Kidney epithelial cell (primary cell): ENCODE results near the gene SHC2. TPM values are rescaled to one million over a fixed set of nuclear protein-coding genes. Genes with fewer than 3 reads are reported as not detected.

ENCODE experiments used
- DNase-seq: peaks from one replicate; pipeline ENCODE4 v3.0.0-alpha.2; 2010; ENCODE audit warnings: low read depth
- H3K27me3 ChIP-seq: 2 replicates; pipeline ENCODE4 v1.6.0; 2011; ENCODE audit warnings: low read length; ENCODE audit not compliant: control insufficient read depth, insufficient read depth
- H3K36me3 ChIP-seq: 2 replicates; pipeline ENCODE4 v1.5.1; 2011; ENCODE audit warnings: low read length; ENCODE audit not compliant: control insufficient read depth, insufficient read depth
- H3K4me3 ChIP-seq: 2 replicates; pipeline ENCODE4 v1.5.1; 2011; ENCODE audit warnings: low read depth, mild to moderate bottlenecking, control low read depth, low read length
- CTCF ChIP-seq: IDR thresholded peaks from 2 replicates; pipeline ENCODE4 v1.5.1; 2011; ENCODE audit warnings: mild to moderate bottlenecking, moderate library complexity, low read length, control low read depth, inconsistent platforms; ENCODE audit not compliant: insufficient read depth, poor library complexity, severe bottlenecking
- total RNA-seq: library from RNA; depleted of rRNA; stranded (reverse); fragments of >200 nt; gene quantifications from 2 replicates; pipeline ENCODE4 v1.2.3, GENCODE V29; 2015

SHC2 gene
- total RNA-seq, 1 donor from 2014 or later, result 15.2 TPM

- H3K4me3 ChIP-seq, result no peak overlapping the region
- no peak for TF ChIP-seq CTCF
- no peak for DNase-seq
- H3K36me3 ChIP-seq, result no peaks in the 10 kb centered on the region
- peaks cover 10% of the 10 kb centered on the region for H3K27me3 ChIP-seq
Measured at GRCh38 chr19:439167-439900, 21.5 kb downstream of the SHC2 start.

- Histone ChIP-seq H3K36me3 (no peaks in the 10 kb centered on the region), H3K27me3 (peaks cover 10% of the 10 kb centered on the region), H3K4me3 (no peak overlapping the region)
- TF ChIP-seq CTCF, result no peak
- no peak for DNase-seq
Measured at GRCh38 chr19:438416-438958, 22.3 kb downstream of the SHC2 start.

GRCh38 chr19:437041-437440, 23.8 kb downstream of the SHC2 start:
- DNase-seq, result no peak
- H3K27me3 ChIP-seq, result peaks cover 10% of the 10 kb centered on the region
- TF ChIP-seq CTCF, result no peak
- H3K36me3 ChIP-seq, result no peaks in the 10 kb centered on the region
- H3K4me3 ChIP-seq, result no peak overlapping the region

- TF ChIP-seq CTCF, result no peak
- Histone ChIP-seq H3K4me3 (no peak overlapping the region), H3K36me3 (no peaks in the 10 kb centered on the region), H3K27me3 (peaks cover 10% of the 10 kb centered on the region)
- DNase-seq, result no peak
Measured at GRCh38 chr19:436413-436950, 24.4 kb downstream of the SHC2 start.

- H3K36me3 ChIP-seq, result no peaks in the 10 kb centered on the region
- no peak for TF ChIP-seq CTCF
- no peak for DNase-seq
- H3K4me3 ChIP-seq, result no peak overlapping the region
- H3K27me3 ChIP-seq, result peaks cover 10% of the 10 kb centered on the region
Measured at GRCh38 chr19:435707-436412, 25.0 kb downstream of the SHC2 start.
